ENCODE data around the gene ANXA2. TPM values are rescaled to one million over a fixed set of nuclear protein-coding genes. Genes with fewer than 3 reads are reported as not detected.

ANXA2 gene
- total RNA-seq, 2 experiments from 2014 or later: 382 to 422 TPM

DNA sequence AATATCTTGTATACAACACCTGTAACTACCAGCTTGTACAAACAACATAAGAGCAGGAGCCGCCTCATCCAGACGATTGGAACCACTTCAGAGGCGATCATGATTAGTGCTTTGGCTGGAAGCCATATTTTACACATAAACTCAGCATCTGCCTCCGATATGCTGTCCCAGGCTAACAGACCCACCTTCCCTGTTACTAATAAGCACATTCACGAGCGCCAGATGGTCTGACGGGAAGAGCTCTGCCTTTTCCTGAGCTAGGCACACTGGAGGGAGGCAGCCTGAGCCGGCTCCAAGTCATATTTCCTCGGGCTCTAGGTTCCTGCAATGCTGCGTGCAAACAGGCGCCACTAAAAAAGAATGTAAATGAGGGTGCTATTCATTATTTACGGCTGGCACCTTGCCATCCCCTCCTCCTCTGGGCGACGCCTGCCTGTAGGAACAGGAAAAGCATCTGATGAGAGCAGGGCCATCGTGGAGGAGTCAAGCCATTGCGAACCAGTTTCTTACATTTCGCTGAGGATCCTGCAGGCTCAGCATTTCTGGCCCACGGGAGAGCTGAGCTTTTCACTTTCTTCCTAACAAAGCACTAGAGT lies 98.2 kb downstream of the ANXA2 start:
- Mint-ChIP-seq H3K4me1 (no peaks in the 10 kb centered on the region), H3K27me3 (peaks cover 9% of the 10 kb centered on the region), H3K36me3 (no peaks in the 10 kb centered on the region), H3K4me3 (no peak overlapping the region), H3K27ac (no peak overlapping the region), H3K9me3 (ENCODE audit: low read depth) (no peaks in the 10 kb centered on the region)
- no peak for ATAC-seq
- DNase-seq: no peak
- CTCF ChIA-PET: interaction anchor here (1.0 kb wide), 1 partner anchor 27 kb away, joined by 4 read pairs; no protein-coding TSS in a partner anchor

Other genes starting within 250 kb of the ANXA2 start
- 10 to 100 TPM; 54.6 to 74.2 TPM for gene ICE2, start 81.2 kb upstream of the ANXA2 start, total RNA-seq